B cell (primary cell): ENCODE data around the gene ATXN2. TPM values are rescaled to one million over a fixed set of nuclear protein-coding genes. Genes with fewer than 3 reads are reported as not detected.
"Not testable (repeated sequence)": the region's sequence is repeated elsewhere in the genome, so short reads cannot be mapped to it uniquely, and the experiment has no call there.

Experiments
- ATAC-seq: fragments of 200-7000 bp; cut with Tn5 transposase; one replicate; pipeline ENCODE4 v1.10.0; 2021; ENCODE audit warnings: low read depth, mild to moderate bottlenecking, moderate number of reproducible peaks, moderate library complexity
- CTCF ChIA-PET: fragments of 350-600 bp; sonication (Branson Sonifier 250); formaldehyde crosslinking; loops from one replicate; lab custom pipeline; 2021; ENCODE audit warnings: antibody characterized with exemption, inconsistent platforms; lab: Charles Lee
- POLR2A ChIA-PET: fragments of 350-600 bp; sonication (Branson Sonifier 250); formaldehyde crosslinking; loops from one replicate; lab custom pipeline; 2021; ENCODE audit warnings: antibody characterized with exemption; lab: Charles Lee
- DNase-seq: peaks from one replicate; pipeline ENCODE4 v3.0.0; 2013
- H2AFZ ChIP-seq: 2 replicates; pipeline ENCODE4 v1.6.1; 2012; ENCODE audit warnings: mild to moderate bottlenecking, low read depth, low read length; ENCODE audit not compliant: insufficient read depth, poor library complexity, severe bottlenecking
- H3K27ac ChIP-seq, 2 donors: 1 replicate in 1 of 2; 2 replicates in 1 of 2; pipeline ENCODE4 v1.5.1; 2012 to 2013; ENCODE audit warnings: low read length in 2 of 2, mild to moderate bottlenecking in 2 of 2, moderate library complexity in 1 of 2
- H3K27me3 ChIP-seq, 4 experiments: fragments of 200-600 bp in 1 of 4; sonication (generic) in 1 of 4; replicated peaks in 1 of 4; 1 replicate in 2 of 4; 2 replicates in 2 of 4; pipeline versions ENCODE4 v1.6.1 to v1.7.0; 2013 to 2016; ENCODE audit warnings: low read length in 3 of 4, mild to moderate bottlenecking in 2 of 4, mixed read lengths in 1 of 4, moderate library complexity in 1 of 4; ENCODE audit not compliant: insufficient read depth in 4 of 4, control insufficient read depth in 3 of 4; ENCODE audit errors: control extremely low read depth in 1 of 4
- H3K36me3 ChIP-seq, 2 experiments: replicated peaks in 1 of 2; 1 replicate in 1 of 2; 2 replicates in 1 of 2; pipeline versions ENCODE4 v1.6.1 to v1.7.1; 2013; ENCODE audit warnings: low read length in 1 of 2; ENCODE audit not compliant: insufficient read depth in 2 of 2, control insufficient read depth in 1 of 2; ENCODE audit errors: control extremely low read depth in 1 of 2, extremely low read depth in 1 of 2
- H3K4me1 ChIP-seq, 2 donors: fragments of 200-600 bp in 1 of 2; sonication (generic) in 1 of 2; 1 replicate in 1 of 2; 2 replicates in 1 of 2; pipeline versions ENCODE4 v1.5.1 to v1.6.1; 2013 to 2017; ENCODE audit warnings: low read length in 2 of 2; ENCODE audit not compliant: control insufficient read depth in 2 of 2, insufficient read depth in 2 of 2
- H3K4me2 ChIP-seq: replicated peaks from 2 replicates; pipeline ENCODE3; 2012; ENCODE audit warnings: mild to moderate bottlenecking, low read depth, low read length; ENCODE audit not compliant: poor library complexity, severe bottlenecking
- H3K4me3 ChIP-seq, 5 experiments: fragments of 200-600 bp in 1 of 5; sonication (generic) in 1 of 5; 1 replicate in 3 of 5; 2 replicates in 2 of 5; pipeline versions ENCODE4 v1.5.1 to v1.7.0; 2011 to 2016; ENCODE audit warnings: low read length in 4 of 5, mild to moderate bottlenecking in 4 of 5, low read depth in 2 of 5, control low read depth in 1 of 5, moderate library complexity in 1 of 5; ENCODE audit not compliant: insufficient read depth in 1 of 5; ENCODE audit errors: control extremely low read depth in 1 of 5, extremely low read depth in 1 of 5
- H3K79me2 ChIP-seq: fragments of 200-600 bp; sonication (generic); one replicate; pipeline ENCODE4 v1.6.0; 2016; ENCODE audit warnings: low read length; ENCODE audit not compliant: control insufficient read depth, insufficient read depth
- H3K9ac ChIP-seq: fragments of 200-600 bp; sonication (generic); 2 replicates; pipeline ENCODE4 v1.6.1; 2017; ENCODE audit warnings: mild to moderate bottlenecking, low read length, moderate library complexity
- H3K9me3 ChIP-seq, 3 donors: one replicate each; pipeline versions ENCODE4 v1.6.1 to v1.7.1; 2013; ENCODE audit warnings: low read length in 2 of 3; ENCODE audit not compliant: control insufficient read depth in 2 of 3, insufficient read depth in 1 of 3; ENCODE audit errors: control extremely low read depth in 1 of 3
- H4K20me1 ChIP-seq: 2 replicates; pipeline ENCODE4 v1.6.0; 2012; ENCODE audit warnings: mild to moderate bottlenecking, low read length; ENCODE audit not compliant: insufficient read depth, control insufficient read depth, poor library complexity, severe bottlenecking
- H3K27ac Mint-ChIP-seq: one replicate; pipeline ENCODE4 v1.8.0; 2021; ENCODE audit warnings: mixed read lengths
- H3K27me3 Mint-ChIP-seq: one replicate; pipeline ENCODE4 v1.8.0; 2021; ENCODE audit warnings: mixed read lengths
- H3K4me1 Mint-ChIP-seq: one replicate; pipeline ENCODE4 v1.8.0; 2021; ENCODE audit warnings: mixed read lengths
- H3K4me3 Mint-ChIP-seq: one replicate; pipeline ENCODE4 v1.8.0; 2021; ENCODE audit warnings: mixed read lengths
- H3K9me3 Mint-ChIP-seq: one replicate; pipeline ENCODE4 v1.8.0; 2022; ENCODE audit warnings: mixed read lengths; ENCODE audit not compliant: insufficient read depth
- EZH2 ChIP-seq: IDR thresholded peaks from 2 replicates; pipeline ENCODE4 v1.6.1; 2012; ENCODE audit warnings: borderline replicate concordance, low read depth, mild to moderate bottlenecking, moderate library complexity, low read length; ENCODE audit not compliant: insufficient read depth, poor library complexity, severe bottlenecking
- WGBS: methylation state at CpG from one replicate; pipeline ENCODE4 v1.1.5; 2013; ENCODE audit warnings: missing lambda C conversion rate; ENCODE audit not compliant: insufficient coverage; 5-methylcytosine and 5-hydroxymethylcytosine counted together
- intact Hi-C: fragments of 100-400 bp; cut with micrococcal nuclease; formaldehyde crosslinking; loops from one replicate; pipeline ENCODE4 v1.10.0; 2022
- polyA plus RNA-seq: library from polyadenylated mRNA; depleted of rRNA; stranded (reverse); fragments of >200 nt; gene quantifications from 2 replicates; pipeline ENCODE4 v1.2.3, GENCODE V29; 2012
- total RNA-seq, 2 donors: library from RNA; stranded (reverse); fragments of 120-200 nt in 1 of 2; gene quantifications; 1 replicate in 1 of 2; 2 replicates in 1 of 2; pipeline versions ENCODE4 v1.2.3 to v1.2.4, GENCODE V29; 2013 to 2022
- TF ChIP-seq, protein P1 (sequence below): fragments of 200-600 bp; IDR thresholded peaks from one replicate; pipeline ENCODE4 v1.8.0; 2022; ENCODE audit warnings: antibody characterized with exemption, mild to moderate bottlenecking

Gene ATXN2
- total and polyA plus RNA-seq, 2 donors (not counting 1 experiment from before 2014, with no cell fraction given): 28.2 to 83.8 TPM

DNA sequence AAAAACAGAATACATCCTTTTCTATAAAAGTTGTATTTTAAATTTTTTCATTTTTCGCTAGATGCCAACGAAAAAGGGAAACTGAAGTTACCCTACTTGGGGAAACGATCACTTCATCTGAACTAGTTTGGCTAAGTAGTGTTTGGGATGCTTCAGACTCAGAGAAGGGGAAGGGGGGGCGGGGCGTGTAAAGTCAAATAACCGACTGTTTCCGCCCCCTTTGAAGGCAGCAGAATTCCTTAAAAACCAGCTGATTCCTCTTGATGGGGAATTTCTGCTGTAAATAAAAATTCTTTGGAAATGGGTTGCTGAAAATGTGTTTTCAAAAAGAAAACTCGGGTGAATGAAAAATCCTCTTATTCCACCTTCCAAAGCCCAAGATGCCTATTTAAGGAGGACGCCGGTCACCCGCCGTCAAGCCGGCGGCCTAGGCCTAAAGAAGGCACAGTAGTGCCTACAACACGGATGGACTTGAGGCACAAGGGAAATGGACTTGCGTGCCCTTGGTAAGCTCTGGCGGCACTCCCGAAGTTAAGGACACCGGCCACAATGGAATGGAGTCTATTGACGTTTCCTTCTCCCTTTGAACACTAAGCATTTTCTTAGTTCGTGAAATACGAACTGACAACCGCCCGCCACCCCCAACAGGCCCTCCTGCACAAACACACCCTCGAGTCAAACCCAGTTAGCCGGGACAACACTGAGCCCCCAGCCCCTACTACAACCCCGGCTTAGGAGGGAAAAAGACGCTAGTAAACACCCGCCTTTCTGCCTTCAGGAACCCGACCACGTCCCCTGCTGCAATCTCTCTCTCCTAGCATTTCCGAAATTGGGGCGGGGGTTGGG lies 1.9 kb downstream of the ATXN2 start:
- ATAC-seq (no peak), DNase-seq (peak; percentile 43)
- H3K9ac ChIP-seq: peak overlapping the region; percentile 77
- peaks cover 61% of the 10 kb centered on the region for H3K79me2 ChIP-seq
- under 1% methylated on average over 29 of the region's 33 CpGs for WGBS
- Mint-ChIP-seq H3K27me3 (no peaks in the 10 kb centered on the region), H3K4me3 (peak overlapping the region; percentile 90), H3K4me1 (peaks cover 35% of the 10 kb centered on the region), H3K27ac (peak overlapping the region; percentile 84), H3K9me3 (no peaks in the 10 kb centered on the region)
- no peaks in the 10 kb centered on the region for H3K9me3 ChIP-seq
- H2AFZ ChIP-seq: peak overlapping the region; percentile 63
- H3K36me3 ChIP-seq: no peaks in the 10 kb centered on the region
- peak overlapping the region; percentile 83 for H3K4me2 ChIP-seq
- TF ChIP-seq, protein P1, sequence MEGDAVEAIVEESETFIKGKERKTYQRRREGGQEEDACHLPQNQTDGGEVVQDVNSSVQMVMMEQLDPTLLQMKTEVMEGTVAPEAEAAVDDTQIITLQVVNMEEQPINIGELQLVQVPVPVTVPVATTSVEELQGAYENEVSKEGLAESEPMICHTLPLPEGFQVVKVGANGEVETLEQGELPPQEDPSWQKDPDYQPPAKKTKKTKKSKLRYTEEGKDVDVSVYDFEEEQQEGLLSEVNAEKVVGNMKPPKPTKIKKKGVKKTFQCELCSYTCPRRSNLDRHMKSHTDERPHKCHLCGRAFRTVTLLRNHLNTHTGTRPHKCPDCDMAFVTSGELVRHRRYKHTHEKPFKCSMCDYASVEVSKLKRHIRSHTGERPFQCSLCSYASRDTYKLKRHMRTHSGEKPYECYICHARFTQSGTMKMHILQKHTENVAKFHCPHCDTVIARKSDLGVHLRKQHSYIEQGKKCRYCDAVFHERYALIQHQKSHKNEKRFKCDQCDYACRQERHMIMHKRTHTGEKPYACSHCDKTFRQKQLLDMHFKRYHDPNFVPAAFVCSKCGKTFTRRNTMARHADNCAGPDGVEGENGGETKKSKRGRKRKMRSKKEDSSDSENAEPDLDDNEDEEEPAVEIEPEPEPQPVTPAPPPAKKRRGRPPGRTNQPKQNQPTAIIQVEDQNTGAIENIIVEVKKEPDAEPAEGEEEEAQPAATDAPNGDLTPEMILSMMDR: no peak
- TF ChIP-seq EZH2: no peak
- peak overlapping the region in 1 of 2 donors; percentile 71 for H3K27ac ChIP-seq
- H3K4me1 ChIP-seq: peaks cover 15% of the 10 kb centered on the region in 2 donors
- intact Hi-C loops: no loop called here
- H3K4me3 ChIP-seq: peak overlapping the region; percentile 35 to 92 (median 85)
- H3K27me3 ChIP-seq: no peaks in the 10 kb centered on the region
- POLR2A ChIA-PET: no interaction called here
- CTCF ChIA-PET: interaction anchor here (0.7 kb wide), 1 partner anchor 148 kb away, joined by 3 read pairs; no protein-coding TSS in a partner anchor
- H4K20me1 ChIP-seq: peaks cover 6% of the 10 kb centered on the region

DNA sequence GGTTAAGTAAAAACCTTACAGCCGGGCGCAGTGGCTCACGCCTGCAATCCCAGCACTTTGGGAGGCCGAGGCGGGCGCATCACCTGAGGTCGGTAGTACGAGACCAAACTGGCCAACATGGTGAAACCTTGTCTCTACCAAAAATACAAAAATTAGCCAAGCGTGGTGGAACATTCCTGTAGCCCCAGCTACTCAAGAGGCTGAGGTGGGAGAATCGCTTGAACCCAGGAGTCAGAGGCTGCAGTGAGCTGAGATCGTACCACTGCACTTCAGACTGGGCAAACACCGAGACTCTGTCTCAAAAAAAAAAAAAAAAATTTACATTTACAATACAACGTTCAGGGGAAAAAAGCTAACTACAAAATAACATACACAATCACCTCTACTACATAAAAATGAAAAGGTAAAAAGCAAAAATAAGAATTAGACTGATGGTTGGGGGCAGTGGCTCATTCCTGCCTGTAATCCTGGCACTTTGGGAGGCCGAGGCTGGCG lies 3.7 kb downstream of the ATXN2 start:
- peaks cover 13% of the 10 kb centered on the region for H4K20me1 ChIP-seq
- 97% methylated on average over 12 of the region's 15 CpGs for WGBS
- POLR2A ChIA-PET: interaction anchor here (0.5 kb wide), 1 partner anchor 12 kb away, joined by 4 read pairs; no protein-coding TSS in a partner anchor

DNA sequence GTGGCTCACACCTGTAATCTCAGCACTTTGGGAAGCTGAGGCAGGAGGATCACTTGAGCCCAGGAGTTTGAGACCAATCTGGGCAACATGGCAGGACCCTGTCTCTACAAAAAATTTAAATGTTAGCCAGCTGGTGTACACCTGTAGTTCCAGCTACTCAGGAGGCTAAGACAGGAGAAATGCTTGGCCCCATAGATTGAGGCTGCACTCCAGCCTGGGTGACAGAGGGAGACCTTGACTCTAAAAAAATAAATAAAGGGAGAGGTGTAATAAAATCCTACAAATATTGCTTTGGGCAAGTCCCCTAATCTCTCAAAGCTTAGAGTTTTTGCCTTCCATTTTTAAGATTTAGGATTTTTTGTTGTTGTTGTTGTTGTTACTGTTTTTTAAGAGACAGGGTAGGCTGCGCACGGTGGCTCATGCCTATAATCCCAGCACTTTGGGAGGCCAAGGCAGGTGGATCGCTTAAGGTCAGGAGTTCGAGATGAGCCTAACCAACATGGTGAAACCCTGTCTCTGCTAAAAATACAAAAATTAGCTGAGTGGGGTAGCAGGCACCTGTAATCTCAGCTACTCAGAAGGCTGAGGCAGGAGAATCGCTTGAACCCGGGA lies 7.6 kb downstream of the ATXN2 start:
- peaks cover 19% of the 10 kb centered on the region for H3K4me1 Mint-ChIP-seq

More for the DNA sequence above, 3.7 kb downstream of the ATXN2 start:
- H3K4me3 ChIP-seq, DNase-seq, H3K9me3 Mint-ChIP-seq, CTCF ChIA-PET, H3K27ac Mint-ChIP-seq, H3K9ac ChIP-seq, H3K4me3 Mint-ChIP-seq, H3K9me3 ChIP-seq, H3K27me3 ChIP-seq, intact Hi-C loops, H3K36me3 ChIP-seq, H3K27me3 Mint-ChIP-seq, H2AFZ ChIP-seq, ATAC-seq, H3K27ac ChIP-seq, H3K4me2 ChIP-seq: not testable (repeated sequence)
- Histone ChIP-seq H3K79me2 (peaks cover 78% of the 10 kb centered on the region), H3K4me1 (peaks cover 15% of the 10 kb centered on the region in 2 donors)
- peaks cover 34% of the 10 kb centered on the region for H3K4me1 Mint-ChIP-seq

More for the DNA sequence above, 7.6 kb downstream of the ATXN2 start:
- DNase-seq, CTCF ChIA-PET, H3K27me3 ChIP-seq, H3K4me1 ChIP-seq, H3K36me3 ChIP-seq, H3K9me3 ChIP-seq, H2AFZ ChIP-seq, POLR2A ChIA-PET, H3K4me2 ChIP-seq, H3K9me3 Mint-ChIP-seq, H3K27ac Mint-ChIP-seq, H3K4me3 ChIP-seq, H3K27me3 Mint-ChIP-seq, intact Hi-C loops, ATAC-seq, H3K4me3 Mint-ChIP-seq, H3K9ac ChIP-seq, H3K27ac ChIP-seq: not testable (repeated sequence)
- Histone ChIP-seq H4K20me1 (peaks cover 46% of the 10 kb centered on the region), H3K79me2 (peaks cover 97% of the 10 kb centered on the region)
- WGBS: 100% methylated on average over 3 of the region's 6 CpGs
